GM18951 (cell line): ENCODE measurements around the gene PTPRN2.

Experiments
- POLR2A ChIP-seq: IDR thresholded peaks from 4 replicates; pipeline ENCODE4 v1.6.1; 2011; ENCODE audit warnings: mild to moderate bottlenecking; ENCODE audit not compliant: insufficient read length, insufficient read depth; ENCODE audit errors: extremely low read depth
- in situ Hi-C: fragments of 300-500 bp; cut with MboI; formaldehyde crosslinking; loops from one replicate; pipeline ENCODE4 v1.12.0; 2022; ENCODE audit warnings: low sequenced_read_pairs, mixed read lengths, inconsistent platforms; ENCODE audit not compliant: unreplicated experiment

Gene PTPRN2

DNA sequence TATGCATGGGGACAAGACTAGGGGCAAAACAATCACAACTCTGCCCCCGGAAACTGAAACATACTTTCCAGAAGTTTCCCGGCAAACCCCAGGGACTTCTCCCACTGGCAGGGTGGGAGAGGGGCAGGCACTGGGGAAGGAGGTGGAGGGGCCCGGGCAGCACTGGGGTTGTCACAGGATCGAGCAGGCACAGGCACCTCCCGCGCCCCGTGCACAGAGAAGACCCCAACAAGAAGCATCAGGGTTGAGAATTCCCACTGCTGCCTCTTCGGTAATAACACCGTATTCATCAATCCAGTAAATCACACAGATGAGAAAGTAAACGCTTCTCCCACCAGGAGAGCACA, 490.5 kb downstream of the PTPRN2 start:
- no peak for TF ChIP-seq POLR2A
- in situ Hi-C loops, result no loop called here

DNA sequence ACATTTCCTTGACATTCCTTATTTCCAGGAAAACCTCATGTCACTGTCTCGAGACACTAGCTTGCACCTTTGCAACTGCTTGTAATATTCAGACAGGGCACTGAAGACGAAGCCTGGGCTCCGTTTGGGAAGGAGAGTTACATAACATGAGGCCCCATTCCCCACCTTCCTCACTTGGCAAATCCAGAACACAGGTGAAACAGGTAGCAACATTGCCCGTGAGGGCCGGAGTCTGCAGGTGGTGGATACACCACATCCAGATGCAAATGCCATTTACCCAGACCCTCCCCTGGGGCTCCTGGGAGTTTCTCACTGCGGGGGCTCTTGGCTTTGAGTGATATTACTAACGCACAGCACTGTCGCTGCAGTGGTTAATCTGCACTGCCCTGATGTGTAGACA, 491.0 kb downstream of the PTPRN2 start:
- in situ Hi-C loops, result no loop called here
- TF ChIP-seq POLR2A, result no peak

DNA sequence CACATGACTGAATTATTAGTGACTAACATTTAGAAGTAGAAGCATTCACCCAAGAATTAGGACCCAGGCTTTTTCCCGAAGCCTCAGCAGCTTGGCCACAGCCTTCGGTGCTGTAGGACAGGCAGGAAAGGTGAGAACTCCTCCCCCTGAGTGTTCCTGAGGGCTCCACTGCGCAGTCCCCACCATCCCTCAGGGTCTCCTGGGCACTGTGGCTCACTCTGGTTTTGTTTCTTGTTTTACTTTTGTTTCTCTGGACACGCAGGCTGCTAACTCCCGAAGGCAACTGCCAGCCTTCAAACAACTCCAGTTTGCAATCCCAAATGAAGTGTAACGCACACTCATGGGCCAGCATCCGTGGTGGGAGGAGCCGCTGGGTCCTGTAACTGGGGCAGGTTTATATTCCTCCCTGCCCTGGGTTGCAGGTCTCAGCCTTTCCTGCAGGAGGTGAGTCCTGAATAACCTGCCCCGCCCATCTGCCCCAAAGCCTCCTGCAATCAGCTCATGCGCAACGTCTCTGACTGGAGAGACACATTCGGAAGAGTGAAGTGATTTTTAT, 492.9 kb downstream of the PTPRN2 start:
- in situ Hi-C loops, result no loop called here
- no peak for TF ChIP-seq POLR2A

DNA sequence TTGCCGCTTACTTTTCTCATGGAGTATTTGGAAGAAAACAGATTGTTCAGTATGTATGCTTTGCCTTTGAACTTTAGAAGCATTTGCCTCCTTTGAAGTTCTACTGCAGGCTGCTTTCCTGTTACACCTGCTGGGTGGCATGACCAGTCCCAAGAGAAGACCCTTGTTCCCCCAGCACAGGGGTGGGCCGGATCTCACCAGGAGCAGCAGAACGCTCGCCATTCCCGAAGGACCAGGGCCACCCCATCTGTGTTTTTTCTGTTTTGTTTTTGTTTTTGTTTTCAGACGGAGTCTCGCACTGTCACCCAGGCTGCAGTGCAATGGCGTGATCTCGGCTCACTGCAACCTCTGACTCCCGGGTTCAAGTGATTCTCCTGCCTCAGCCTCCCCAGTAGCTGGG, 493.6 kb downstream of the PTPRN2 start:
- TF ChIP-seq POLR2A, result no peak
- in situ Hi-C loops, result no loop called here

DNA sequence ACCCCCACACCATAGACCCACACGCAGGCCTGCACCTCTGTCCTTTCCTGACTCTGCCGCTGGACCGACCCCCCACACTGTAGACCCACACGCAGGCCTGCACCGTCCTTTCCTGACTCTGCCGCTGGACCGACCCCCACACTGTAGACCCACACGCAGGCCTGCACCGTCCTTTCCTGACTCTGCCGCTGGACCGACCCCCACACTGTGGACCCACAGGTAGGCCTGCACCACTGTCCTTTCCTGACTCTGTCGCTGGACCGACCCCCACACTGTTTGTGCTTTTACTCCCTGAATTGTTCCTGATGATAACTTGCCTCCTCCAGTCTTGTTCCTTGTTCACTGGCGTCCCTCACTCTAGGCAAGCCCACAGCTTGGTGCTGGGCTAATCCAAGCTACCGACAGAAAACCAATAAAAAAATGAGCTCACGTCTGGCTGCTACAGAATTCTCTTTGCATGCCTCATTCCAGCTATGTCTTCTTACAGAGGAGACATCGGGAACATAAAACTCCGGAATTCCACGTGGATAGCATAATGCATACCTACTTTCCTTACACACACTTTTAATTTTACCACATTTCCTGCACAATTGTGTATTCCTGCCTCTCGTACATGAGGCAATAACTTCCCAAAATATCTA, 494.3 kb downstream of the PTPRN2 start:
- in situ Hi-C loops, result no loop called here
- TF ChIP-seq POLR2A, result no peak

DNA sequence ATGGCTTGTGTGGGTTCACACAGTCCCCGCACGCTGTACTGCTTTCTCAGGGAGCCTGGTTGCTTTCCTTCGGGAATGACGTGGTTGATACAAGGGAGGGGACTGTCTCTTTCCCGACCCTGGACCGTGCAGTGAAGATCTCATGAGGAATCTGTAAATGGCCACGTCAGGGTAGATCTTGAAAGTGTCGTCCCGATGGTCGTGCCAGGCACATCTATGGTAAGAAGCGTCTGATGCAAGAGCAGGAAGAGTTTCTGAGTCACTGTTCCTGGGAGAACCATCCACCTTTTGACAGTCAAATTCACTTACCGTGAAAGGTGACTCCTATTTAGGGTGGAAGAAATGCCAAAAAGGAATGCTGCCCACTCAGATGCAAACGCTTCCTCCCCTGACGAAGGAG, 500.4 kb downstream of the PTPRN2 start:
- in situ Hi-C loops, result no loop called here
- no peak for TF ChIP-seq POLR2A

DNA sequence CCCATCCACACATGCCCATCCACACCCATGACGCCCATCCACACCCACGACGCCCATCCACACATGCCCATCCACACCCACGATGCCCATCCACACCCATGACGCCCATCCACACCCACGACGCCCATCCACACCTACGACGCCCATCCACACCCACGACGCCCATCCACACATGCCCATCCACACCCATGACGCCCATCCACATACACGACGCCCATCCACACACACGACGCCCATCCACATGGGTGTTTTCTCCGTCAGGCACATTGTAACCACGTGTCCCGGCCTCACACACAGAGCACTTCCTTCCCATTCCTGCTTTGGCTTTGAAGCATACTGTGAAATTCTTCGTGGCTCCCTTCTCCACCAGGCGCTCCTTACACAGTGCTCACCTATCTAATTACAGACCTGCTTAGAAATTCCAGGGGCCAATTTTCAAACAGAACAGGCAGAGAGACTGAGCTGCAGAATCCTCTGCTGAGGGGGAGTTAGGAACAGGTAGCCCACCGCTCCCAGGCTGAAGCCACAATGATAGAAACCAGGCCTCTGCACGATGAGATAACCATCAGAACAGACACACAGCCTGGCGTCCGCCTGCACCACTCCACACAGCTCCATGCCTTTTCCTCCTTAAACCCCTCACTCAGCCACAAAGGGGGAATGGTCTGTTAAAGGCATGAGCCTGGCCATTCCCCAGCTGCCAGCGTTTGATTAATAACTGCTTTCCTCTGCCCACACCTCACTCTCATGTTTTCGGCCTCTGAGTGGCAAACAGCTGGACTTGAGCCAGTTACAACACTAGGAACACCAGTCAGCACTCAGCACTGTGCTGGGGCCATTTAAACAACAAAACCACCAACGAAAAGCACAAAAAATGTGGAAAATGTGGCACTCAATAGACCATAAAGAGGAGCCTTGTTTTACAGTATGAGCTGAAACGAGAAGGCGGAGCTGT, 501.6 kb downstream of the PTPRN2 start:
- no peak for TF ChIP-seq POLR2A
- in situ Hi-C loops, result no loop called here

DNA sequence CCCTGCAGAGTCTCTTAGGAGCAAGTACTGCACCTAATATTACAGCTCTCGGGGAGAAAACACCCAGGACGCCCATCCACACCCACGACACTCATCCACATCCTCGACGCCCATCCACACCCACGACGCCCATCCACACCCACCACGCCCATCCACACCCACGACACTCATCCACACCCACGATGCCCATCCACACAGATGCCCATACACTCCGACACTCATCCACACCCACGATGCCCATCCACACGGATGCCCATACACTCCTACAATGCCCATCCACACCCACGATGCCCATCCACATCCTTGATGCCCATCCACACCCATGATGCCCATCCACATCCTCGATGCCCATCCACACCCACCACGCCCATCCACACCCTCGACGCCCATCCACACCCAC, 503.1 kb downstream of the PTPRN2 start:
- no peak for TF ChIP-seq POLR2A
- in situ Hi-C loops, result no loop called here

DNA sequence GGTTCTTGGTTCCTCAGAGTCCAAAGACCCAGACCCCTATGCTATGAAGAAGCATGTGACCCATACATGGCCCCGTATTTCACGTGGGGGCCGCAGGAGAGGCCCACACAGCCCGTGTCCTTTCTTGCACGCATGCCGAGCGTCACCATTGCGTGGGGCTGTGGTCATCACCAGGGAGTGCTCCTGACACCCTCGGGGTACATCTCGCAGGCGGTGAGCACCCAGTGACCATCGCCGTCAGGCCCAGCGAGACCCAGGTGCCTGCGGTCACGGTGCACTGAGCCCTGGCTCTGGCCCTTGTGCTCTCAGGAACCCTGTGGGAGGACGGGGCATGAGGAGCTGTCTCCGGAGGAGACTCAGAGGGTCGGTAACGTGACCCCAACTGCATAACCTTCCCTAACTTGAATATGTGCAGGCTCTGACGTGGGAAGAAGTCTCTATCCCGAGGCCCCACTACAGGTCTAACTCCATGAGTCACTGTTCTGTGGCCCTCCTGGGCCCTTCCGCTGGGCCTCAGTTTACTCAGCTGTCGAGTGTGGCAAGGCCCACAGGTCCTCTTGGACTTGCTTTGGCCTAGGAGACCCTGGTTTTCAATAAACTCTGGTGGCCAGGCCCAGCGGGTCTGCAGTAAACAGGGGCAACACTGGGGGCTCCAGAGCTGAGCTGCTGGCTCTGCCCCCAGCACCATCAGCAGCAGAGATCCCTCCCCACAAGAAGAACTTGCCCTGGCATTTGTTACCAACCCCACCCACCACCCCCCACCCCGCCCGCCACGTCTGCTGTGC, 503.9 kb downstream of the PTPRN2 start:
- no peak for TF ChIP-seq POLR2A
- in situ Hi-C loops, result no loop called here

DNA sequence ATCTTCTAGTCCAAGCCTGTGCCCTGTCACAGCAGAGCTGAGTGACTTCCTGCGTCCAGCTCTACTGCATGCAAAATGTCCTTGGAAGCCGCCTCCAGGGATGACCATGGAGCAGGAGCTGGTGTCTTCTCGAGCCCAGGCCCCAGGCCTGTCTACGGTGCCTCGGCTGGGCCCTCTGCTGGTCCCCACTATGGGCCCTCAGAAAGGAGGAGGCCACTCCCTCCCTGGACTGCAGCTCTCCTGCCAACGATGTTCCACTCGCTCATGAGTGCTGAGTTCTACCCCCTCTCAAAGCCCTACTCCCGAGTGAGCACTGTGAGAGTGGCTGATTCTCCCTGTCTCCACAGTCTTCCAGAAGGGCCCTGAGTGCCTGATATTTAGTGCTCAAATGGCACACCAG, 504.9 kb downstream of the PTPRN2 start:
- in situ Hi-C loops, result no loop called here
- TF ChIP-seq POLR2A, result no peak

DNA sequence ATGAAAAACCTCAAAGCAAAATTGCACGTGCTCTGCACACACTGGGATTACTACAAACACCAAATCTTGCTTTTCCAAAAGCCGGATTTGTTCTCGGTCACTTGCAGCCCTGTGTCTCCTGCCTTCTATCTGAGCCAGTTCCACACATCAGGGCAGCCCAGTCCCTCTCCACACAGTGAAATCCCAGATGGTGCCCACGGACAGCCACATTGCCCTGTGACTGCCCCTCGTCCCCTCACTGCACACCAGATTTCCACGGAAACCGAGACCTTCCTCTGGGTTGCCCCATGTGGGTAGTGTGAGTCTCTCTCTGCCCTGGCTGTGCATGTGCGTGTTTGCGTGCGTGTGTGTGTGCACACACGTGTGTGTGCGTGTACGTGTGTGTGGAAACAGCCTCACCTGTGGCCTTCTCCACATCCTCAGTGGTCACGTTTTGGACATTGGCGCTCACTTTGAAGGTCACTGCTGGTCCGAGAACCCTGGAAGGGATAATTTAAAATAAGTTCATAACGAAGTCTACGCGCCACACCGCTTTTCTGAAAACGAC, 506.7 kb downstream of the PTPRN2 start:
- in situ Hi-C loops, result no loop called here
- TF ChIP-seq POLR2A, result no peak

DNA sequence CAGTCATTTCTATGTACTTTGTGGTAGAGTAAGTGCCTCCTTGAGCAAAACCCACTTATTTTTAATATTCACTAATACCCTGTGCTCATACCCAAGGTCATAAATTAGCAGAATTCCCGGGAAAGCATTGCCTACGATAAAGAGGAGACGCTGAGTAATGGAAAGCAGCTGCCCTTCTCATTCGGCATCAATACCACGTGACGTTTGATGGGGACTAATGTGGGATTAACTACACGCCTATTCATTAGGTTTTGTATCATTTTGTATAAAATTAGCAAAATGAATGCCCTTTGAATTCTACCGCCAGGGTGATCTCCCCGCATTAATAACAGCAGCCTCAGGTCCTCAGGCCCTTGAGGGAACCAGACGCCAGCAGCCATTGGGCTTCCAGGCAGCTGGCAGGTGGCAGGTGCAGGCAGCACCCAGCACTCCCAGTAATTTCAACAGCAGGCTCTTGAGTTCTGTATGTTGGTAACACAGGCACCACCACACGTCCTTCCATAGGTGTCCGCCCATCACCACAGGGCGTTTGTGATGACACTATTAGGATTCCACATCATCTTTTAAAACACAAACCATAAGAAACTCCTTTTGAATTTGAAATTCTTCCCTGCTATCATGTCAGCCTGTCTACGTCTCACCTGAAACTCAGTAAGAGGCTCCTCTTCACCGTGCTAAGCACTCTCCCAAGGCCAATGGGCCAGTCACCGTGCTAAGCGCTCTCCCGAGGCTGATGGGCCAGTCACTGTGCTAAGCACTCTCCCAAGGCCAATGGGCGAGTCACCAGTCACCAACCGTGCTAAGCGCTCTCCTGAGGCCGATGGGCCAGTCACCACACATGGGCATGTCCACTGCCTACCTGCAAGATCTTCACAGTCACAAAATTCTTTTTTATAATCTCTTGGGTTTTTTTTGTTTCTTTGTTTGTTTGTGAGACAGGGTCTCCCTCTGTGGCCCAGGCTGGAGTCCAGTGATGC, 509.4 kb downstream of the PTPRN2 start:
- in situ Hi-C loops, result no loop called here
- no peak for TF ChIP-seq POLR2A
